GM19023 (cell line): ENCODE results near the gene ECE1.
"Not testable (repeated sequence)": the region's sequence is repeated elsewhere in the genome, so short reads cannot be mapped to it uniquely, and the experiment has no call there.

Experiments used
- ATAC-seq: cut with Tn5 transposase; IDR thresholded peaks from one replicate; pipeline ENCODE4 v1.9.1; 2021; ENCODE audit warnings: mild to moderate bottlenecking, moderate library complexity; ENCODE audit not compliant: unreplicated experiment

ECE1 gene

GRCh38 chr1:21232044-21232443 is 58.2 kb downstream of the ECE1 start:
- ATAC-seq, result no peak

- ATAC-seq, result no peak
Observed at GRCh38 chr1:21229246-21230000, 60.8 kb downstream of the ECE1 start.

GRCh38 chr1:21228224-21228623 is 62.0 kb downstream of the ECE1 start:
- ATAC-seq, result not testable (repeated sequence)

GRCh38 chr1:21225065-21225464 is 65.2 kb downstream of the ECE1 start:
- ATAC-seq, result no peak

- no peak for ATAC-seq
Observed at GRCh38 chr1:21220815-21221214, 69.4 kb downstream of the ECE1 start.

GRCh38 chr1:21219674-21220073 is 70.6 kb downstream of the ECE1 start:
- no peak for ATAC-seq

- no peak for ATAC-seq
Observed at GRCh38 chr1:21217812-21218596, 72.3 kb downstream of the ECE1 start.

GRCh38 chr1:21216835-21217811 is 73.1 kb downstream of the ECE1 start:
- ATAC-seq, result no peak

GRCh38 chr1:21212126-21212525 is 78.1 kb downstream of the ECE1 start:
- no peak for ATAC-seq

- ATAC-seq, result not testable (repeated sequence)
Observed at GRCh38 chr1:21208137-21208700, 82.0 kb downstream of the ECE1 start.

- no peak for ATAC-seq
Observed at GRCh38 chr1:21206117-21206516, 84.1 kb downstream of the ECE1 start.

- ATAC-seq, result no peak
Observed at GRCh38 chr1:21205416-21205815, 84.8 kb downstream of the ECE1 start.

- ATAC-seq, result no peak
Observed at GRCh38 chr1:21201650-21202049, 88.6 kb downstream of the ECE1 start.

- ATAC-seq, result not testable (repeated sequence)
Observed at GRCh38 chr1:21201238-21201637, 89.0 kb downstream of the ECE1 start.

GRCh38 chr1:21200767-21201166 is 89.5 kb downstream of the ECE1 start:
- ATAC-seq, result no peak

- ATAC-seq, result no peak
Observed at GRCh38 chr1:21198929-21199328, 91.3 kb downstream of the ECE1 start.

- ATAC-seq, result no peak
Observed at GRCh38 chr1:21192871-21193270, 97.4 kb downstream of the ECE1 start.

- ATAC-seq, result no peak
Observed at GRCh38 chr1:21192284-21192683, 98.0 kb downstream of the ECE1 start.

GRCh38 chr1:21190771-21191170 is 99.5 kb downstream of the ECE1 start:
- not testable (repeated sequence) for ATAC-seq

- no peak for ATAC-seq
Observed at GRCh38 chr1:21189906-21190500, 100.3 kb downstream of the ECE1 start.
